GM18519 (cell line): ENCODE data around the gene MRAP.
"Not testable (repeated sequence)": the region's sequence is repeated elsewhere in the genome, so short reads cannot be mapped to it uniquely, and the experiment has no call there.

Experiments
- ATAC-seq: cut with Tn5 transposase; IDR thresholded peaks from one replicate; pipeline ENCODE4 v1.9.1; 2021; ENCODE audit warnings: mild to moderate bottlenecking, moderate library complexity; ENCODE audit not compliant: unreplicated experiment, low FRiP score

MRAP gene

GRCh38 chr21:32299695-32300094 is 1.0 kb downstream of the MRAP start:
- ATAC-seq: no peak

GRCh38 chr21:32300117-32300681 is 1.5 kb downstream of the MRAP start:
- ATAC-seq: no peak

DNA sequence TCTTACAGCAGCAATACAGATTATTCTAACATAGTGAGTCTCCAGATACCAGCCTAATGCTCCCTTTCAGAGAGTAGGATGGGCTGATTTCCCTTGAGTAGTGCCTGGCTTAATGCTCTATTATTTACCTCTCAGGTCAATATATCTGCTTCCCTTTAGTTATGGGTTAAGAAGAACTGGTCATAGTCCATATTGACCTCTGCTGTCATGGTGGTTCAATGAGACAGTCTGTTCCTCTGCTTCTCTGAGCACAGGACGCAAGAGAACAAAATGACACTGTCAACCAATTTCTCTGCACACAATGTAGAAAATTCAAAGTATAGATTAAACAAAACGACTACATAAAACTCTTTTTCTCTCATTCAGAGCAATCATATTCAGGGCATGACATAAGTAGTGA is 2.9 kb downstream of the MRAP start:
- ATAC-seq: no peak

- ATAC-seq: no peak
These were observed 3.9 kb downstream of the MRAP start for GRCh38 chr21:32302560-32302959.

GRCh38 chr21:32303385-32303784 is 4.7 kb downstream of the MRAP start:
- no peak for ATAC-seq

DNA sequence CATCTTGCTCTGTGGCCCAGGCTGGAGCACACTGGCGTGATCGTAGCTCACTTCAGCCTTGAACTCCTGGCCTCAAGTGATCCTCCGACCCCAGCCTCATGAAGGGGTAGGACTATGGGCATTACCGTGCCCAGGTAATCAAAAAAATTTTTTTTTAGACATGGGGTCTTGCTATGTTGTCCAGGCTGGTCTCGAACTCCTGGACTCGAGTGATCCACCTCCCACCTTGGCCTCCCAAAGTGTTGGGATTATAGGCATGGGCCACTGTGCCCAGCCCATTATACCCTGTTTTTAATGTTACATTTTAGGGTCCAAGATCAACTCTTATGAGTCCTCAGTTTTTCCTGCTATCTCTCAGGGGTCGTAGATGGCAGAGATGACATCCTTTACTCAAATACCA is 6.3 kb downstream of the MRAP start:
- no peak for ATAC-seq

- ATAC-seq: no peak
These were observed 7.5 kb downstream of the MRAP start for GRCh38 chr21:32306021-32306780.

DNA sequence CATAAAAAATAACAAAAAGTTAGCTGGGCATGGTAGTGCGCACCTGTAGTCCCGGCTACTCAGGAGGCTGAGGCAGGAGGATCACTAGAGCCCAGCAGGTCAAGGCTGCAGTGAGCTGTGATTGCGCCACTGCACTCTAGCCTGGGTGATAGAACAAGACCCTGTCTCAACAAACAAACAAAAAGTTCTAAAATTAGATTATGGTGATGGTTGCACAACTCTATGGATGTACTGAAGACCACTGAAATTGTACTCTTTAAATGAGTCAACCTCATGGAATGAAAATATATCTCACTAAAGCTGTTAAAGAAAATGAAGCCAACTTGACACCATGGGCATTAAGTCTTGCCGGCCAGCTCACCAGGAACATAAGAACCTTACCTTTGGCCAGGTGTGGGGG is 9.1 kb downstream of the MRAP start:
- no peak for ATAC-seq

DNA sequence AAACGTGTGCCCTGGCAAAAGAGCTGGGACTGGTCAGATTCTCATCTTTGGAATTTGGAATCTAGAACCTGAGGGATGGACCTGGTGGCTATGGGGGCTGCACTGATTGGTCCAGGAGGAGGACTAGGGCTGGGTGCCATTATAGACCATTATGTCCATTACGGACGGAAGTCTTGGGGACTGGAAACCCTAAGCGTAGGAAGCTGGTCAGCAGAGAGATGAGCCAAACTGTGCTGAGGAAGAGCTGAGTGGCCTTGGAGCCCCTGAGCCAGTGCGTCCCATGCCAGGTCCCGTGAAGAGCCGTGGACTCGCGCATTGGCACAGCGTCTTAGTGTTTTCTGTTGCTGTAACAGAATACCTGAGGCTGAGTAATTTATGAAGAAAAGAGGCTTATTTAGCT is 10.0 kb downstream of the MRAP start:
- ATAC-seq: no peak

DNA sequence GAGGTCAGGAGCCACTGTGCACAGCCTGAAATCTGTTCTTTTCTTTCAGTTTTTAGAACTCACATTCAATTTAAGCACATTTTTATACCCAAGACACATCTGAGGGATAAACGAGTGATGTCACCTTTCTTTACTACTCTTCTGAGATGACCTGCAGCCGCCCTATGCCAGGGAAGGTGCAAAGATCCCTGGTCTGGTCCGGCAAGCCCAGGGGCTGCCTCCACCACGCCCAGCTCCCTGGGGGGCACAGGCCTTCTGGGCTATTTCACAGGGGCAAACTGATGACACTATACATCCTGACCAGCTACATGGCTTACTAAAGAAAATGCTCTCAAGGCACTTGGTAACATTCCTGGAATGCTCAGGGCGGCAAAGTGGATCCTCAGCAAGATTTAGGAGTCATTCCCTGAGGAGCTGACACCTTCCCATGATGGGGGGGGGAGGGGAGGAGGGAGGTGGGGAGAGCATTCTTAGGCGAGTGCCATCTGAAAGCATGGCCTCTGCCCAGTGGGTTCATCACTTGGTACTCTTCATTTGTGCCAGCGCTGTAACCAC is 11.3 kb downstream of the MRAP start:
- no peak for ATAC-seq

DNA sequence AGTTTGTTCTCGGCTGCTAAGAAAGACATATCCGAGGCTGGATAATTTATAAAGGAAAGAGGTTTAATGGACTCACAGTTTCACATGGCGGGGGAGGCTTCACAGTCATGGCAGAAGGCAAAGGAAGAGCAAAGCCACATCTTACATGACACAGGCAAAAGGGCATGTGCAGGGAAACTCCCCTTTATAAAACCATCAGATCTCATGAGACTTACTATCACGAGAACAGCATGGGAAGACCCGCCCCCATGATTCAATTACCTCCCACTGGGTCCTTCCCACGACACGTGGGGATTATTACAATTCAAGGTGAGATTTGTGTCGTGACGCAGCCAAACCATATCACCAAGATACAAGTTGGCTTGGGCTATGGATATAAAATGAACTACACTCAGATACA is 12.3 kb downstream of the MRAP start:
- ATAC-seq: not testable (repeated sequence)

DNA sequence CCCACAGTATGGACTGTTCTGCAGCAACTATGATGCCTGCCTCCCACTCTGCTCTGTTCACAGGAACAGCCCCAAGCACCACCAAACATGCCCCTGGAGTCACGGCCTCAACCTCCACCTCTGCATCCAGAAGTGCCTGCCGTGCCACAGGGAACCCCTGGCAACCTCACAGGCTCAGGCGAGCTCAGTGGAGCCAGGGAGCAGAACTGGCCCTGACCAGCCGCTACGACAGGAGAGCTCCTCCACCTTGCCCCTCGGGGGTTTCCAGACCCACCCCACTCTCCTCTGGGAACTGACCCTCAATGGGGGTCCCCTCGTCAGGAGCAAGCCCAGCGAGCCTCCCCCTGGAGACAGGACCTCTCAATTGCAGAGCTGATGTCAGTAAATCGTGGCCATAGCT is 13.0 kb downstream of the MRAP start:
- ATAC-seq: no peak

- no peak for ATAC-seq
These were observed 13.7 kb downstream of the MRAP start for GRCh38 chr21:32312326-32312725.

GRCh38 chr21:32312976-32313375 is 14.3 kb downstream of the MRAP start:
- no peak for ATAC-seq

DNA sequence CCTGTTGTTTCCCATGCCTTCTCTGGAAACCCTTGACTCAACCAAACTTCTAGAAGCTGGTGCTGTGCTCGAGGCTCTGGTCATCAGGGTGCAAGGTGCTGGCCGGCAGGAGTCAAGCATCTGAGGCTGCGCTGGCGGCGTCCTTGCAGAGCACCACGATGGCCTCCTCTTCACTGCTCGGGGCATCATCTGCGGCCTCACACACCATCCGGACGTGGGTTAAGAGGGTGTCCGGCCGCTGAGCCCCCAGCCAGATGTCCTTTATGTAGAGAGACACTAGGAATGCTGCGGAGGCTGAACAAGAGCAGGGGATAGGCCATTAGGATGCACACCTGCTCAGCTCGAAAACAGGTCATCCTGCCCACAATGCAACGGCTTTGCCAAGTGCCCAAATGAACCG is 16.2 kb downstream of the MRAP start:
- ATAC-seq: no peak

GRCh38 chr21:32315511-32316281 is 17.0 kb downstream of the MRAP start:
- ATAC-seq: no peak

GRCh38 chr21:32316361-32317215 is 17.9 kb downstream of the MRAP start:
- ATAC-seq: no peak

- no peak for ATAC-seq
These were observed 19.1 kb downstream of the MRAP start for GRCh38 chr21:32317726-32318125.

GRCh38 chr21:32319012-32319411 is 20.4 kb downstream of the MRAP start:
- ATAC-seq: no peak

DNA sequence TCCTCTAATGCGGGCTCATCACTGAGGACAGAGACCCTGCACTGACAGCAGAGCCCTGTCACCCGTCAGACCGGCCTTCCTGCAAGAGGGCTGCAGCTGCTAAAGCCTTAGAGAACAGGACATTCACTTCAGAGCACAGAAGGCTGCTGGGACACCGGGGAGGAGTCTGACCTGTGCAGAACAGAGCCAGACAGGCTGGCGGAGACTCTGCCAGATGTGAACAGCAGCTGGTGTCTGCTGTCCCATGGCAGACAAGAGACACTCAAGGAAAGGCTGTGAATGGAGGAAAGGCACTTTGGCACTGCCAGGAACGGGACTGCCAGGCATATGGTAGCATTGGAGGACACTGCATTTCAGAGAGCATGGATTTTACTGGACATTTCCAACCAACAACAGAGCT is 21.4 kb downstream of the MRAP start:
- ATAC-seq: no peak

DNA sequence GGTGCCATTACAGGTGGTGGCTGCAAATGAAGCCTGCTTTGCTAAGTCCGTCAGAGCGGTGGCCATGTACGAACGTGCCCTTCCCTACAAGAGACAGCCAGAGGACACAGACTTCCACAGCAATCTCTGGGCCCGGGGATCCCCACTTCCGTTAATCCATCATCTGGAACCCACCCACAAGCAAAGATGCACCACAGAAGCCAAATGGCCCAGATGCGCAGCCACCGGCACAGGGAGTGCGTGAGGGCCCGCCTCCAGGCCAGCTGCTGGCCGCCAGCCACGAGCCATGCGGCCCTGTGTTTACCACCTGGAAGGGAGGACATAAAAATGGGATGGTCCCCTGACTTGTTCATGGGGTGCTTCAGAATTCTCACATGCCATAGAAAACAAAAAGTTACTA is 22.1 kb downstream of the MRAP start:
- ATAC-seq: no peak
